IPS-20b (cell line): ENCODE results near the gene PCGF1.

Experiments used
- H3K27ac ChIP-seq: one replicate; pipeline ENCODE4 v1.5.1; 2013; ENCODE audit warnings: low read length
- H3K27me3 ChIP-seq: 2 replicates; pipeline ENCODE4 v1.6.1; 2013; ENCODE audit warnings: mild to moderate bottlenecking, low read length, inconsistent platforms; ENCODE audit not compliant: insufficient read depth
- H3K36me3 ChIP-seq: 2 replicates; pipeline ENCODE4 v1.6.1; 2013; ENCODE audit warnings: low read depth, mild to moderate bottlenecking, inconsistent platforms, low read length, moderate library complexity; ENCODE audit not compliant: insufficient read depth
- H3K4me1 ChIP-seq: 2 replicates; pipeline ENCODE4 v1.6.1; 2013; ENCODE audit warnings: mild to moderate bottlenecking, control low read depth, inconsistent platforms, low read length, moderate library complexity; ENCODE audit not compliant: insufficient read depth
- H3K4me3 ChIP-seq: 2 replicates; pipeline ENCODE4 v1.5.1; 2013; ENCODE audit warnings: mild to moderate bottlenecking, low read length, inconsistent platforms
- H3K9ac ChIP-seq: 2 replicates; pipeline ENCODE4 v1.6.1; 2013; ENCODE audit warnings: low read depth, mild to moderate bottlenecking, inconsistent platforms, low read length, moderate library complexity
- H3K9me3 ChIP-seq: 2 replicates; pipeline ENCODE4 v1.6.1; 2013; ENCODE audit warnings: mild to moderate bottlenecking, low read depth, low read length, inconsistent platforms; ENCODE audit not compliant: insufficient read depth

Gene PCGF1

DNA sequence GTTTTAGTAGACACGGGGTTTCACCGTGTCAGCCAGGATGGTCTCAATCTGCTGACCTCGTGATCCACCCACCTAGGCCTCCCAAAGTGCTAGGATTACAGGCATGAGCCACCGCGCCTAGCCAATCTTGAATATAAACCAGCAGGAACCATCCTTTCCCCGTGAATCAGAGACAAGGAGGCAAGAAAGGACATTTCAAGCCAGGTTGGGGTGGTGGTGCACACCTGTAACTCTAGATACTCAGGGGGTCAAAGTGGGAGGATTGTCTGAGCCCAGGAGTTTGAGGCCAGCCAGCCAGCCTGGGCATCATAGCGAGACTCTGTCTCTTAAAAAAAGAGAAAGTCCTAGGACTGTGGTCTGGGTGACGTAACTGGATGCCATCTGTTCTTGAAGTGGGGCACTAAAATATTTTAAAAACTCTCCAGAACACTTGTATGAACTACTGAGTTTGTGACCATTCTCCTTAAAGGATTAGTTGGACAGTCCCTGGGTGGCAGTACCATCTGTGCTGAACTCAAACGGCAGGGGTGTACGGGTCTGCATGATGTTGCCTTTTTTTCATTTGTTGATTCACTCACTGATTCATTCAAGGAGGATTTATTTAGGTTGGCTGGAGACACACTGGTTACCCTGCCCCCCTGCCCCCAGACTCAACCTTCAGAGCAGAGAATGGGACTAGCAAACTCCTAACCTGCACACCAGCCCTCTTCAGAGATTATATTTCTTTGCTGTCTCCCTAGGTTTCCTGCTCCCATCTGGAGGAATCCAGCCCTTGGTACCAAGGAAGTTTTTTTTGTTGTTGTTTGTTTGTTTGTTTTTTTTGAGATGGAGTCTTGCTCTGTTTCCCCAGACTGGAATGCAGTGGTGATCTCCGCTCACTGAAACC, 3.9 kb upstream of the PCGF1 start:
- H3K27ac ChIP-seq, result no peak overlapping the region
- H3K4me3 ChIP-seq, result no peak overlapping the region
- H3K36me3 ChIP-seq, result no peaks in the 10 kb centered on the region
- H3K9me3 ChIP-seq, result peaks cover 2% of the 10 kb centered on the region; the same call in 1 of the 2 replicates
- H3K4me1 ChIP-seq, result peaks cover 8% of the 10 kb centered on the region; the same call in 1 of the 2 replicates
- H3K27me3 ChIP-seq, result peaks cover 91% of the 10 kb centered on the region
- H3K9ac ChIP-seq, result no peak overlapping the region

DNA sequence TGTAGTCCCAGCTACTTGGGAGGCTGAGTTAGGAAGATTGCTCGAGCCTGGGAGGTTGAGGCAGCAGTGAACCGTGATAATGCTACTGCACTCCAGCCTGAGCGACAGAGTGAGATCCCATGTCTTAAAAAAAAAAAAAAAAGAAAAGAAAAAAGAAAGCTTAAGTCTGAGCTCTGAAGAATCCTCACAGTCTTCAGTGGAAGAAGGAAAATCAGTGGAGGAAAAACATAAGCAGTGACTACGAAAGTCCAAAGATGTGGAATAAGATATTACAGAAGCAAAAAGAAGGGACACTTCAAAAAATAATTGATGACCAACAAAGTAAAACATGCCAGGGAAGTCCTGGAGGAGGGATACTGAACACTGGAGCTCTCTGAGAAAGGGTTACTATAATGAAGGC, 2.8 kb upstream of the PCGF1 start:
- Histone ChIP-seq H3K27ac (no peak overlapping the region), H3K4me3 (no peak overlapping the region), H3K27me3 (peaks cover 91% of the 10 kb centered on the region), H3K9me3 (no peaks in the 10 kb centered on the region), H3K36me3 (peaks cover 8% of the 10 kb centered on the region; the same call in 1 of the 2 replicates), H3K4me1 (peaks cover 8% of the 10 kb centered on the region; the same call in 1 of the 2 replicates), H3K9ac (no peak overlapping the region)

DNA sequence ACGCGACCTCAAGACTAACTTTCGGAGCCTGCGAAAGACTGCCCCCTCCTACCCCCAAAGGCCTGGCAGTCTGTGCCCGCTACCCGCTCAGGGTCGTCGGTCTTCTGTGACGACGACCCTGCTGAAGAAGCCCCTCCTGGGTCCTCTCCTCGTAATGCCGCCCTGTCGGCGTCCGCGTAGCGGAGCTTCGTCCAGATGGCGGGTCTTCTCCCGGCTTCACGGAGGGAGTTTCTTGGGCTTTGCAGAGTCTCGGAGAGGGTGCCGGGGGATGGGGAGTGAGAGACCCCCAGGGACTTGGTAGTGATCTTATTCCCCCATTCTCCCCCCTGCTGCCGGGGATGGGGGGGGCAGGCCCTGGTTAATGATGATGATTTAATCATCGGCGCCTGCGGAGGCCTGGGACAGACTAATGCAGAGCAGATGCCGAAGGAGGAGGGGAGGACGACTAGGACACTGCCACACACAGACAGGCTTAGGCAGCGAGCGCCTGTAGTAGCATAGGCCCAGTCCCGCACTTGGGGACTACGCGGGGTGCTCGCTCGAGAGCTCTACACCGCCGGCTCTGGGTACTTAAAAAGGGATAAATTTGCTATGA, 528 bp upstream of the PCGF1 start:
- H3K27me3 ChIP-seq, result peaks cover 91% of the 10 kb centered on the region
- peak overlapping the region; percentile 100 for H3K4me3 ChIP-seq
- H3K9me3 ChIP-seq, result no peaks in the 10 kb centered on the region
- H3K4me1 ChIP-seq, result peaks cover 8% of the 10 kb centered on the region; the same call in 1 of the 2 replicates
- peaks cover 11% of the 10 kb centered on the region; the same call in 1 of the 2 replicates for H3K36me3 ChIP-seq
- H3K27ac ChIP-seq, result peak overlapping the region; percentile 96
- H3K9ac ChIP-seq, result peak overlapping the region; percentile 99; the same call in 1 of the 2 replicates

DNA sequence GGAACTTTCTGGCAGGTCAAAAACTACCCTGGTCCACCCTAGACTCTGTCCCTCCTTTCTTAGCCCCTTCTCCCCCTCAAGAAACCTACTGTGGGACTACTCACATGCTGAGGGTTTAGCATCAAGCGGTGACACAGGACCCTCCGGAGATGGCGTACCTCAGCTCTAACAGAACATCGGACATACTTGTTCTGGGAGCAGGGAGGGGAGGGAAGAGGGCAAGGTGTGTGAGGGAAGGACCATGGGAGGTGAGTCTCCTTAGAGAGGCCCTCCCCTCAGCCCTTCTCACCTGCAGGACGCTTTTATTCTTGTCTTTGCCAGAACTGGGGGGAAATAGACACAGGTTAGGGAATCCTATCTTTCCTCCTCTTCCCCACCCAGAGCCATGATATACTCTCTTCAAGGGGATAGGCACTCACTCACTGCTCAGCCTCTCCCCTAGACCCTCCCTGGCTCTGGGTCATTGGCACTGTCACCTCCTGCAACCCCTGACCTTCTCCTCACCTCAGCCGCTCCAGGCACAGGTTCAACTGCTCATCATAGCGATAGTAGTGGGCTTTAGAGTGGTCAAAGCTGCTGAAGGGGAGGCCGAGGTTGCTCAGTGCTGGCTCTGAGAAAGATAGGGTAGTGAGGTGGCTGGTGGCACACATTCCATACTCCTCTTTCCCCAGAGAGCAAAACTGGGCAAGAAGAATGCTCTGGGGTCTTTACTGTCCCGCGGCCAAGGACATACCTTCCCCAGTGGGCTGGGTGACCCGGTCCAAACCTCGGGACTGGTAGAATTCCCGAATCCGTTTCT, 1.8 kb downstream of the PCGF1 start:
- Histone ChIP-seq H3K27me3 (peaks cover 91% of the 10 kb centered on the region), H3K27ac (no peak overlapping the region), H3K4me1 (peaks cover 11% of the 10 kb centered on the region; the same call in 1 of the 2 replicates), H3K36me3 (peaks cover 11% of the 10 kb centered on the region; the same call in 1 of the 2 replicates), H3K9me3 (no peaks in the 10 kb centered on the region; the same call in 1 of the 2 replicates), H3K4me3 (no peak overlapping the region), H3K9ac (no peak overlapping the region)

DNA sequence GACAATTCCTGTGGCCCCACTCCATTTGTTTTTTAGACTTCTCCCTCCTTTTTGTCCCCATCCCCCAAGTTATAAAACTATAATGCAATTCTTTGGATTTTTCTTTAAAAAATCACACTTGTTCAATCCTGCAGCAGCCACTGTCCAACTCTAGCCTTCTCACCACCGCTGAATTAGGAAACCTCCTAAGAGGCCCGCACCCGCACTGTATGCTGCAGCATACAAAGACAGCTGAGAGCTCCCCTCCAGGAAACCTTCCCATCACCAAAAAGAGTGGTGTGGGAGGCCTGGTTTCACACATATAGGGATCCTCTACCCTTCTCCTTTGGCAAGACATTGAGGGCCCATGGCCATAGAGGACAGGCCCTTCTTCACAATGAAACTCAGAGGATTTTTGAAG, 2.9 kb downstream of the PCGF1 start:
- H3K4me3 ChIP-seq, result no peak overlapping the region
- peaks cover 3% of the 10 kb centered on the region; the same call in 1 of the 2 replicates for H3K9me3 ChIP-seq
- no peak overlapping the region for H3K27ac ChIP-seq
- H3K4me1 ChIP-seq, result peaks cover 13% of the 10 kb centered on the region; the same call in 1 of the 2 replicates
- H3K27me3 ChIP-seq, result peaks cover 91% of the 10 kb centered on the region
- H3K36me3 ChIP-seq, result peaks cover 11% of the 10 kb centered on the region; the same call in 1 of the 2 replicates
- H3K9ac ChIP-seq, result no peak overlapping the region

DNA sequence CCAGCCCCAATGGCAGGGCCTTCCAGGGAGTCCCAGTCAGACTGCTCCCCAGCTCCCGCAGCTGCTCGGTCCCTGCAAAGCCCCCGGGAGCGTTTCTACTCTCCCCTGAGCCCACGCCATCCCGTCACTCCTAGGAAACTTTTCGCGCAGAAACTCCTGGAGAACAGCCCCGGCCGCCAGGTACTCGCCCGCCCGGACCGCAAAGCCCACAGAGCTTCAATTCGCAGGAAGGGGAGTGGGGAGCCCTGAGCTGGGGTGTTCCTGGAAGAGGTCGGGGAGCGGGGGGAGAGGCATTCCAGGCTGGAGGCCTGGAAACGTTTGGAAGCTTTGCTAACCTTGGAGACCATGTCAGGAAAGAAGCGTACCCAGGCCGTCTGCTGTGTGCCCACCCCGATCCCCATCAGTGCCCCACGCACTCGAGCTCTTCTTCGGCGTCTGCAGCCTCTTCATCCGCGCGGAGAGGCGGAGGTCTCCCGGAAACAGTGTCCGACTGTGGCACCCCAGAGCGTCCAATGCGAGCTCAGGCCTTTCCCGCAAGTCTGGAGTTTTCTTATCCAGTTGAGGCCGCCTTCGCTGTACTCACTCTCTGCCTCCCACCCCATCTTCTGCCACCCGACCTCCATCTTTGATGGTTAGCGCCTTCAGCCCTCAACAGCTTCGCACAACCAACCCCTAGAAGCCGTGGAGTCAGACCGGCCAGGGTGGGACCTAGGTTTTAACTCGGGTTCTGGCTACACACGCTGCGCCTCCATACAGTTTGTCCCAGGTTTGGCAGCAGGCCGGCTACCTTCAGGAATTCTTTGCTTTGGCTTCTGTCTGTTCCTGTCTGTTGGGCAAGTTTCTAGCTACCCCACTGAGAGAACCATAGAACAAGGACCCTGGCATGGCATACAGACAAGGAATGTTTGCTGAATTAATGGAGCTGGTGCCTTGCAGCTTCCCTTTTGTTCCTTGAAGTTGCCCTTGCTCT, 3.7 kb downstream of the PCGF1 start:
- Histone ChIP-seq H3K4me3 (peak overlapping the region; percentile 66; the same call in 1 of the 2 replicates), H3K36me3 (peaks cover 11% of the 10 kb centered on the region; the same call in 1 of the 2 replicates), H3K27me3 (peaks cover 91% of the 10 kb centered on the region), H3K27ac (no peak overlapping the region), H3K4me1 (peaks cover 13% of the 10 kb centered on the region; the same call in 1 of the 2 replicates), H3K9ac (no peak overlapping the region), H3K9me3 (peaks cover 3% of the 10 kb centered on the region; the same call in 1 of the 2 replicates)

DNA sequence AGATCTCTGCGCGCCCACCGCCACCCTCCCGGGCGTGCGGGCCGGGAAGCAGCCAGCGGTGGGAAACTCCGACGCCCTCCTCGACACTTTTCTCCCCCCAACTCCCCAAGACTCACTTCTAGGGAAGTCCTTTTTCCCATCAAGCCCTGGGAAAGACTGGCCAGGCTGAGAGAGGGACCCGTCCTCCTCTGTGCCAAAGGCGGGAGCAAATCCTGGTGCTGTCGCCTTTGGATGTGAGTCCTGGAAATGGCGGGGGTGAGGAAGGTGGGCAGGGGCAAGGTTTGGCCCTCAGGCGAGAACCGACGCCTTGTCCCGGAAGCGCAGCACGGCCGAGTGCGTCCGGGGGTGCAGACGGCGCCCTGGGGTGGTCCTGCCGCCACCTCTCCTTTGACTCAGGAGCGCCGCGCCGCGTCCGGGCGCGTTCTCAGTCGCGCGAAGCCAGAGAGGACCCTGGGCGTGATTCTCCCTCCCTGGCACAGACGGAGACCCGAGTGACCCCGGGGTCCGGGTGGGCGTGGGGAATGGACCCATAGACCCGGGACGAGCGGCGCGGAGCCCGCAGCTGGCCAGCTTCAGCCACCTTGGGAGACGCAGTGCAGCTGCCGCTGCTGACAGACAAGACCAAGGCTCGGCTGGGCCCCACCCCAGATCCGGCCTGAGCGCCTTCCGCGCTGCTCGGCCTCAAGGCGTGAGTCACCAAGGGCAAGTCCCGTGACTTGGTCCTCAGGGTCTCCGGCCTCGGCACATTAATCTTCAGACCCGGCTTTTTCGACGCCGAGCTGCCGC, 4.6 kb downstream of the PCGF1 start:
- peaks cover 91% of the 10 kb centered on the region for H3K27me3 ChIP-seq
- H3K4me3 ChIP-seq, result peak overlapping the region; percentile 66
- no peak overlapping the region for H3K9ac ChIP-seq

DNA sequence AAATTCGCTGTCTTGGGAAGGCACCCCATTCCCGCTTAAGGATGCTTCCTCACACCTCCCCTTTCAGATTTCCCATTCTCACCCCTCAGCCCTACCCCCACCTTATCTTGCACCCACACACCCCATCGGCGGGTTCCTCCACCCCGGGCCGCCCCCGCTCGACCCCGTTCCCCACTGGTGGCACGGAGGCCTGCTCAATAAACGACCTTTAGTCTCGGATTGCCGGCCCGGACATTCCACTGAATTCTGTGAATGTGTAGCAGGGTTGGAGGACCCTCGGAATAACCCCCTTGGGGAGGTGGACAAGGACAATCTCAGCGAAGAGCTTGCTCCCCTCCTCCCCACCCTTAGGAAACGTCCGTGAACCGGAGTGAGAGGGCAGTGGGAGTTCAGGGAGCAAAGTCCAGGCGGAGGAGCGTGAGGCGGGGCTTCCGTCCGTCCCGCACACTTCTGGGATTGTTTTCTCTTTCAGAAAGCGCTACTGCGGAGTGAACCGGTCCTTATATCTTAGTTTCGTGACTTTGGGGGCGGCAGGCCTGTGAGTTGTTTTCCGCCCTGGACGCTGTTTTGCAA, 5.3 kb downstream of the PCGF1 start:
- Histone ChIP-seq H3K36me3 (peaks cover 11% of the 10 kb centered on the region; the same call in 1 of the 2 replicates), H3K4me1 (peaks cover 7% of the 10 kb centered on the region; the same call in 1 of the 2 replicates), H3K27me3 (peaks cover 98% of the 10 kb centered on the region), H3K9me3 (peaks cover 3% of the 10 kb centered on the region; the same call in 1 of the 2 replicates), H3K27ac (no peak overlapping the region), H3K9ac (no peak overlapping the region), H3K4me3 (peak overlapping the region; percentile 66)

More for the DNA sequence above, 4.6 kb downstream of the PCGF1 start:
- H3K36me3 ChIP-seq, result peaks cover 11% of the 10 kb centered on the region; the same call in 1 of the 2 replicates
- H3K4me1 ChIP-seq, result peaks cover 7% of the 10 kb centered on the region; the same call in 1 of the 2 replicates
- peaks cover 3% of the 10 kb centered on the region; the same call in 1 of the 2 replicates for H3K9me3 ChIP-seq
- no peak overlapping the region for H3K27ac ChIP-seq

DNA sequence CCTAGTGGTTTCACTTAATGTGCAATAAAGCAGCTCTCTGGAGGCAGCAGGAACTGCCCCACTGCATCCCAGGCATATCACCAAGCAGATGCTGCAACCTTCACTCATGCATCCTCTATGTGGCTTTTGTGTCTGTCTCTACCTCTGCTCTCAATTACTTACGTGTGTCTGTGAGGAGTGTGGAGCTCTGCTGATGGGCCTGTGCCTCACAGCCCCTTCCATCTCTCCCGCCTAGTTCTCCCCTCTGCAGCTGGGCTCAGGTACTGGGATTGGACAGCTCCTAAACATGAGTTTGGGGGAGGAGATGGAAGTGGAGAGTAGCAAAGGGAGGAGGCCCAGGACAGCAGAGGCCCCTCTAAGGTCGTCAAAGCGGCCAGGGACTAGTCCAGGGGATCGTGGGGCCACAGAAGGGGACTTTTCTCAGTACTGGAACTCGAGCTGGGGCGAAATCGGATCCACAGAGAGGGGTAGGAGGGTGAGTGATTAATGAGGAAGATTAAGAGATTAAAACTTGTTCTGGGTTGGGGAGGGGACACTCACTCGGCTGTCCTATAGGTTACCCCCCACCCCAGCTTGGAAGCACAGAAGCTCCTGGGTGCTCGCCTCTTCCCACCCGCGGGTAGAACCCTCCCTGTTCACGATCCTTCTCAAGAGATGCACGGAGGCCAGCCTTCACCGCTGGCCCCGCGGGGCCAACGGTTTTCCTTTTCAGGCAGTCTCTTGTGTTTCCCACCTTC, 6.0 kb downstream of the PCGF1 start:
- H3K36me3 ChIP-seq, result peaks cover 11% of the 10 kb centered on the region; the same call in 1 of the 2 replicates
- H3K27me3 ChIP-seq, result peaks cover 100% of the 10 kb centered on the region
- H3K27ac ChIP-seq, result no peak overlapping the region
- peaks cover 3% of the 10 kb centered on the region; the same call in 1 of the 2 replicates for H3K9me3 ChIP-seq
- H3K4me1 ChIP-seq, result peaks cover 5% of the 10 kb centered on the region; the same call in 1 of the 2 replicates
- peak overlapping the region; percentile 66; the same call in 1 of the 2 replicates for H3K4me3 ChIP-seq
- H3K9ac ChIP-seq, result no peak overlapping the region
